ENCODE results near the gene DPYD. TPM values are rescaled to one million over a fixed set of nuclear protein-coding genes. Genes with fewer than 3 reads are reported as not detected.

The DPYD gene
- total RNA-seq = 81.5 and 90.2 TPM in 2 replicates

DNA sequence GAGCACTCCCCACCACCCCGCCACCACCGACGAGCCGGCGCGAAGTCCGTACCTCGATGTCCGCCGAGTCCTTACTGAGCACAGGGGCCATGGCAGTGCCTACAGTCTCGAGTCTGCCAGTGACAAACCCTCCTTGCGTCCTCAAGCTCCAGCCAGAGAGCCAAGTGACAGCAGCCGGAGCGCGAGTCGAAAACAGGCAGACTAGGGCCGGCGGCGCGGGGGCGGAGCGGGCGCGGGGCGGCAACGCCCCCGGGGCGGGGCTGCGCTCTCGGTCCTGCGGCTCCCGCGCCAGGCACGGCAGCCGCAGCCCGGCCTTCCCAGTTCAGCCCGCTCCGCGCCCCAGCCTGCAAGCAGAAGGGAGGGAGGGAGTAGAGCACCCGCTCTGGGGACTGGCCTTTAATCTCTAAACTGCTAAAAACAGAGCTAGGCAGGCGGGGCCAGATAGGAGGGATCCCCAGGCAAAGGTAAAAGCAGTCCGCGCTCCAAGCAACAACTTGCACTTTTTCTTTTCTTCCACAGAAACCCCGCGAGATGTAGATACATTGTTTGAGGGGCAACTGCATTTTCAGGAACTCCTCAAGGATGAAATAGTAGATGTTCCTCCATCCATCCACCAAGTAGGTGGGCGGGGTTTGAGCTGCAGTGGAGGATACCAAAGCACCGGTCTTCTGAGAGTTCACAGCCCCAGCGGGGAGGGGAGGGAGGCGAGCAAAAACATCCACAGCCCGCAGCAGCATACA is at the start of gene DPYD:
Gene DPYD (minus strand): TSS at position 203 of the 740 bp plus-strand sequence. CDS start 112 bp downstream, at position 91.

